ENCODE measurements around the gene OSCAR. TPM values are rescaled to one million over a fixed set of nuclear protein-coding genes. Genes with fewer than 3 reads are reported as not detected.

Gene OSCAR
- total and polyA plus RNA-seq, 10 of the 15 experiments (the other 5 are each of a cell fraction or from before 2014, with no cell fraction given): 0.08 to 0.27 (median 0.10) TPM; not detected in 7

DNA sequence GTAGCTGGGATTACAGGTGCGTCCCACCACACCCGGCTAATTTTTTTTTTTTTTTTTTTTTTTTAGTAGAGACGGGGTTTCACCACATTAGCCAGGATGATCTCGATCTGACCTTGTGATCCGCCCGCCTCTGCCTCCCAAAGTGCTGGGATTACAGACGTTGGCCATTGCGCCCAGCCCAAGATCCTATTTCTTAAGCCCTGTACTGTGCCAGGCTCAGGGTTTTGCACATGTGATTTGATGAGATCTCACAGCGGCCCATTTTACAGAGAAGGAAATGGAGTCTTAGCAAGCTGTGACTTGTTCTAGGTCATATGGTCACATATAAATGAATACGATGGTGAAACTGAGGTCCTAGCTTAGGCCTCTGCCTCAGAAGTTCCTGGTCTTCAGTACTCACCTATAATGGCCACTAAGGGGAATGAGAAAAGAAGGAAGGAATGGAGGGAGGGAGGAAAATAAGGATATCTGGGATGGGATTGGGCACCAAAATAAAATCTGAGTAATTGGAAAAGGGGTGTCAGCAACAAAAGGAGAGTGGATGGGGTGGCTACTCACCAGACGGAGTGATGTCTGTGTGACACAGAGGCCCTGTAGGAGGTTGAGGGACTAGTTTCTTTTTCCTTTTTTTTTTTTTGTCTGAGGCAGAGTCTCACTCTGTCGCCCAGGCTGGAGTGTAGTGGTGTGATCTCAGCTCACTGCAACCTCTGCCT is 1.3 kb downstream of the OSCAR start:
- ChIA-PET RAD21 (ENCODE audit: unreplicated experiment) (interaction anchor here (0.6 kb wide), 1 partner anchor 1533 kb away, joined by 3 read pairs; no protein-coding TSS in a partner anchor), CTCF (no interaction called here), SMC1A (ENCODE audit: uncharacterized antibody, unreplicated experiment) (interaction anchor here (0.6 kb wide), 1 partner anchor 590 kb away, joined by 3 read pairs; no protein-coding TSS in a partner anchor), POLR2A (interaction anchor here (0.6 to 0.7 kb wide), 2 partner anchors 190 to 579 kb away, joined by 4 to 8 read pairs; no protein-coding TSS in a partner anchor)
- no peak overlapping the region for H3K9ac ChIP-seq (ENCODE audit: control insufficient read depth, insufficient read depth, low read length)
- no peaks in the 10 kb centered on the region for H3K4me1 ChIP-seq (ENCODE audit: control insufficient read depth, insufficient read depth, low read length)
- no peak overlapping the region for H3K4me3 ChIP-seq
- in situ Hi-C loops (cut with MboI): no loop called here
- intact Hi-C loops (cut with micrococcal nuclease; ENCODE audit: unreplicated experiment): no loop called here
- no TSS peak for BruUV-seq (replicated peaks)
- H3K79me2 ChIP-seq (ENCODE audit: control insufficient read depth, insufficient read depth, low read length): peaks cover 9% of the 10 kb centered on the region
- DNase-seq (ENCODE audit: low read depth, low spot score) (no peak), ATAC-seq (no peak), FAIRE-seq (no peak)
- H4K20me1 ChIP-seq (ENCODE audit: control insufficient read depth, insufficient read depth): no peaks in the 10 kb centered on the region
- TF ChIP-seq, protein P1, sequence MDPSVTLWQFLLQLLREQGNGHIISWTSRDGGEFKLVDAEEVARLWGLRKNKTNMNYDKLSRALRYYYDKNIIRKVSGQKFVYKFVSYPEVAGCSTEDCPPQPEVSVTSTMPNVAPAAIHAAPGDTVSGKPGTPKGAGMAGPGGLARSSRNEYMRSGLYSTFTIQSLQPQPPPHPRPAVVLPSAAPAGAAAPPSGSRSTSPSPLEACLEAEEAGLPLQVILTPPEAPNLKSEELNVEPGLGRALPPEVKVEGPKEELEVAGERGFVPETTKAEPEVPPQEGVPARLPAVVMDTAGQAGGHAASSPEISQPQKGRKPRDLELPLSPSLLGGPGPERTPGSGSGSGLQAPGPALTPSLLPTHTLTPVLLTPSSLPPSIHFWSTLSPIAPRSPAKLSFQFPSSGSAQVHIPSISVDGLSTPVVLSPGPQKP (IDR thresholded peaks at IDR 0.05; ENCODE audit: low read depth, low read length): no peak
- TF ChIP-seq, protein P2, sequence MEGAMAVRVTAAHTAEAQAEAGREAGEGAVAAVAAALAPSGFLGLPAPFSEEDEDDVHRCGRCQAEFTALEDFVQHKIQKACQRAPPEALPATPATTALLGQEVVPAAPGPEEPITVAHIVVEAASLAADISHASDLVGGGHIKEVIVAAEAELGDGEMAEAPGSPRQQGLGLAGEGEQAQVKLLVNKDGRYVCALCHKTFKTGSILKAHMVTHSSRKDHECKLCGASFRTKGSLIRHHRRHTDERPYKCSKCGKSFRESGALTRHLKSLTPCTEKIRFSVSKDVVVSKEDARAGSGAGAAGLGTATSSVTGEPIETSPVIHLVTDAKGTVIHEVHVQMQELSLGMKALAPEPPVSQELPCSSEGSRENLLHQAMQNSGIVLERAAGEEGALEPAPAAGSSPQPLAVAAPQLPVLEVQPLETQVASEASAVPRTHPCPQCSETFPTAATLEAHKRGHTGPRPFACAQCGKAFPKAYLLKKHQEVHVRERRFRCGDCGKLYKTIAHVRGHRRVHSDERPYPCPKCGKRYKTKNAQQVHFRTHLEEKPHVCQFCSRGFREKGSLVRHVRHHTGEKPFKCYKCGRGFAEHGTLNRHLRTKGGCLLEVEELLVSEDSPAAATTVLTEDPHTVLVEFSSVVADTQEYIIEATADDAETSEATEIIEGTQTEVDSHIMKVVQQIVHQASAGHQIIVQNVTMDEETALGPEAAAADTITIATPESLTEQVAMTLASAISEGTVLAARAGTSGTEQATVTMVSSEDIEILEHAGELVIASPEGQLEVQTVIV (IDR thresholded peaks at IDR 0.05; ENCODE audit: borderline replicate concordance, partially characterized antibody): no peak
- TF ChIP-seq, protein P3, sequence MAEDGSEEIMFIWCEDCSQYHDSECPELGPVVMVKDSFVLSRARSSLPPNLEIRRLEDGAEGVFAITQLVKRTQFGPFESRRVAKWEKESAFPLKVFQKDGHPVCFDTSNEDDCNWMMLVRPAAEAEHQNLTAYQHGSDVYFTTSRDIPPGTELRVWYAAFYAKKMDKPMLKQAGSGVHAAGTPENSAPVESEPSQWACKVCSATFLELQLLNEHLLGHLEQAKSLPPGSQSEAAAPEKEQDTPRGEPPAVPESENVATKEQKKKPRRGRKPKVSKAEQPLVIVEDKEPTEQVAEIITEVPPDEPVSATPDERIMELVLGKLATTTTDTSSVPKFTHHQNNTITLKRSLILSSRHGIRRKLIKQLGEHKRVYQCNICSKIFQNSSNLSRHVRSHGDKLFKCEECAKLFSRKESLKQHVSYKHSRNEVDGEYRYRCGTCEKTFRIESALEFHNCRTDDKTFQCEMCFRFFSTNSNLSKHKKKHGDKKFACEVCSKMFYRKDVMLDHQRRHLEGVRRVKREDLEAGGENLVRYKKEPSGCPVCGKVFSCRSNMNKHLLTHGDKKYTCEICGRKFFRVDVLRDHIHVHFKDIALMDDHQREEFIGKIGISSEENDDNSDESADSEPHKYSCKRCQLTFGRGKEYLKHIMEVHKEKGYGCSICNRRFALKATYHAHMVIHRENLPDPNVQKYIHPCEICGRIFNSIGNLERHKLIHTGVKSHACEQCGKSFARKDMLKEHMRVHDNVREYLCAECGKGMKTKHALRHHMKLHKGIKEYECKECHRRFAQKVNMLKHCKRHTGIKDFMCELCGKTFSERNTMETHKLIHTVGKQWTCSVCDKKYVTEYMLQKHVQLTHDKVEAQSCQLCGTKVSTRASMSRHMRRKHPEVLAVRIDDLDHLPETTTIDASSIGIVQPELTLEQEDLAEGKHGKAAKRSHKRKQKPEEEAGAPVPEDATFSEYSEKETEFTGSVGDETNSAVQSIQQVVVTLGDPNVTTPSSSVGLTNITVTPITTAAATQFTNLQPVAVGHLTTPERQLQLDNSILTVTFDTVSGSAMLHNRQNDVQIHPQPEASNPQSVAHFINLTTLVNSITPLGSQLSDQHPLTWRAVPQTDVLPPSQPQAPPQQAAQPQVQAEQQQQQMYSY (CRISPR knock-in tag; IDR thresholded peaks at IDR 0.05): no peak
- TF ChIP-seq YY1 (IDR thresholded peaks at IDR 0.05; ENCODE audit: low read depth, low read length) (no peak), CBX5 (IDR thresholded peaks at IDR 0.05; ENCODE audit: low read depth) (no peak), ZNF217 (IDR thresholded peaks at IDR 0.05) (no peak)
- TF ChIP-seq, protein P4, sequence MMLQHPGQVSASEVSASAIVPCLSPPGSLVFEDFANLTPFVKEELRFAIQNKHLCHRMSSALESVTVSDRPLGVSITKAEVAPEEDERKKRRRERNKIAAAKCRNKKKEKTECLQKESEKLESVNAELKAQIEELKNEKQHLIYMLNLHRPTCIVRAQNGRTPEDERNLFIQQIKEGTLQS (IDR thresholded peaks at IDR 0.05; ENCODE audit: borderline replicate concordance, extremely low read depth, low read depth, low read length): no peak
- no peaks in the 10 kb centered on the region; the same call in 2 of the 3 replicates for H3K9me3 ChIP-seq (replicated peaks; ENCODE audit: control insufficient read depth, insufficient read depth, low read length)
- no peaks in the 10 kb centered on the region; a peak in 2 of 4 replicates for H3K27me3 ChIP-seq (replicated peaks in 1 of 2; ENCODE audit: control insufficient read depth in 2 of 2, insufficient read depth in 2 of 2, low read length in 1 of 2)
- no peak overlapping the region for H3K4me2 ChIP-seq (ENCODE audit: control insufficient read depth, insufficient read depth)
- 79% methylated on average over 9 of the region's 12 CpGs for WGBS (ENCODE audit: insufficient coverage, insufficient replicate concordance, low lambda C conversion rate, missing lambda C conversion rate)
- no peaks in the 10 kb centered on the region for H3K36me3 ChIP-seq (ENCODE audit: control insufficient read depth in 2 of 2, insufficient read depth in 2 of 2, low read length in 1 of 2)
- H3K27ac ChIP-seq (ENCODE audit: control insufficient read depth, insufficient read depth): no peak overlapping the region
- no peak overlapping the region for H2AFZ ChIP-seq (ENCODE audit: control insufficient read depth, low read depth, low read length)
